ENCODE data around the gene RCL1.

Gene RCL1

DNA sequence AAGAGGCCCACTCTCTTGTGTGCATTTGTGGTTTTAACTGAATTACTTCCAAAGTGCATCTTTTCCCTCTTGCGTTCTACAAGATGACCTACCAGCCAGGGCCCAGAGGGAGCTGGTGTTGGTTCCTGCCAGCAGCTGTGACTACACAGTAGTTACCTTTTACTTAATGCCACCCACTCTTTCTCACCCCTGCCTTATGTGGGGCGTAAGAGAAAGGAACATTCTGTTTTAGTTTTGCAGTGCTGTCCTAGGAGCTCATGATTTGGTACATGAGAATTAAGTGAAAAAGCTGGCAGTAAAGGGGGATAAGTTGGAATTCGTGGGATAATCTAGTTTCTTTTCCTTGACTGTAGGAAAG, 45.4 kb downstream of the RCL1 start:
- in situ Hi-C loops (cut with MboI; ENCODE audit: low sequenced_read_pairs), result no loop called here

DNA sequence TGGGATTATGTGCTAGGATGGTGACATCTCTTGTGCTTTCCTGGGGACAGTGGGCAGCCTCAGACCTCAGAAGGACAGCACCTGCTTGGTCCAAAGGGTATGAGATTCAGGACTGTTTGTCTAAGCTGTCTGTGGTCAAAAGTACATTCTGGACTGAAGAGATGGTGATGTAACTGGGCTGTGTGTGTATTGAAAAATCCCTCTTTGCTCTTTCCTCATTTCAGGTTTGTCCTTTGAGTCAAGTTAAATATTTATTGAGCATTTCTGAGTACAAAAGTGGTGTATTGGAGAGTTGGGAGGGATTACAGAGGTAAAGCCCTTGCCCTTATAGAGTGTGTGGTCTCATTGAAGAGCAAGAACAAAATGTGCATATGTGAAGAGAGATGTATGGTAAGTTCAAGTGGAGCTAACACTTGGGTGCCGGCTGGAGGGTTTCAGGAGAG, 46.7 kb downstream of the RCL1 start:
- in situ Hi-C loops (cut with MboI; ENCODE audit: low sequenced_read_pairs), result no loop called here

- in situ Hi-C loops (cut with MboI; ENCODE audit: low sequenced_read_pairs), result no loop called here
These were observed 47.3 kb downstream of the RCL1 start for GRCh38 chr9:4840018-4840417.

- in situ Hi-C loops (cut with MboI; ENCODE audit: low sequenced_read_pairs), result no loop called here
These were observed 49.5 kb downstream of the RCL1 start for GRCh38 chr9:4842213-4842612.

DNA sequence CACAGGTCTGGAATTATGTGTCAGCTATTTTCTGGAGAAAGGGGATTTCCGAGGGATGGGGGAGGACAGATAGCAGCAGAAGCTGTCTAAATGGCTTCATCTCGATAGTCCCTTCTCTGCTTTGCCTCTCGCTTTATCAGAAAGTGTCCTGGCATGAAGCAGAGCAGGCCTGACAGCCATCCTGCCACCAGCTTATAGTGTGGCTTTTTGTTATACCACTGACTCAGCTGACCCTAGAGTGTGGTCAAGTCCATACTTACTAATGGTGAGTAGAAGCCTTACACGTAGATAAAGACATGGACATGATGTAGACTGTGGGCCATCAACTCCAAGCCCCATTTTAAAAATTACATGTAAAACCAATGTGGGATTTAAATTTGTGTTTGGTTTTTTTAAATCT, 50.0 kb downstream of the RCL1 start:
- in situ Hi-C loops (cut with MboI; ENCODE audit: low sequenced_read_pairs), result no loop called here

- in situ Hi-C loops (cut with MboI; ENCODE audit: low sequenced_read_pairs), result no loop called here
These were observed 51.5 kb downstream of the RCL1 start for GRCh38 chr9:4844056-4844838.

- in situ Hi-C loops (cut with MboI; ENCODE audit: low sequenced_read_pairs), result no loop called here
These were observed 56.6 kb downstream of the RCL1 start for GRCh38 chr9:4849369-4849768.

- in situ Hi-C loops (cut with MboI; ENCODE audit: low sequenced_read_pairs), result no loop called here
These were observed 58.0 kb downstream of the RCL1 start for GRCh38 chr9:4850603-4851310.

DNA sequence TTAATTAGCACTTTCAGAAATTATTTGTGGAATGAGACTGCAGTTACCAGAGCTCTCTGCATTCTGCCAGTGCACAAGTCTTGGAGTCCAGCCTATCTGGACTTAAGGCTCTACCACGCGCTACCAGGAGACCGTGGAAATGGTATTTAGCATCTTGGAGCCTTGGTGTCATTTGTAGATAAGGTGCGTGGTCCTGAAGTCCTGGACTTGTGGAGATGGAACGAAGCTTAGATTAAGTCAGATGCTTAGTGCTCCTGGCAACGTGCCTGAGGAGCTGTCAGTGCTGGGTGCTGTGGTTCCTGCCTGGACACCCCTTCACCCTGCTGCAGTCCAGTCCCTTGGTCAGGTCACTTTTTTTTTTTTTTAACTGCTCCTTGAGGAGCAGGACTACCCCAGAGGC, 59.7 kb downstream of the RCL1 start:
- in situ Hi-C loops (cut with MboI; ENCODE audit: low sequenced_read_pairs), result no loop called here

DNA sequence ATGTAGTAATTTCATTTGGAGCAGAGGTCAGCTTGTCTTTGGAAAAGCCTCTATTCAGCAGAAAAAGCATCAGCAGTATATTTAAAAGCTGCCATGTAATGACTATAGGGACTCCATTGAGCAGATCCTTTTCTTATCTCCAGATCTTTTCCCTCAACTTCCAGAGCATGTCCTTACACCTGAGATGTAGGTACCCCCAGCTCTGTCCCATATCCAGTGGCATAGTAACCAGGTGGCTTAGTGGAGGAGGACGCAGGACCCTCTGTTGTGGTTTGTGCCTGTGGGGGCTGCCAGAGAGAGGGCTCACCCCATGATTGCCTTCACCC, 61.5 kb downstream of the RCL1 start:
- in situ Hi-C loops (cut with MboI; ENCODE audit: low sequenced_read_pairs), result no loop called here

- in situ Hi-C loops (cut with MboI; ENCODE audit: low sequenced_read_pairs), result no loop called here
These were observed 63.1 kb downstream of the RCL1 start for GRCh38 chr9:4855841-4856240.

DNA sequence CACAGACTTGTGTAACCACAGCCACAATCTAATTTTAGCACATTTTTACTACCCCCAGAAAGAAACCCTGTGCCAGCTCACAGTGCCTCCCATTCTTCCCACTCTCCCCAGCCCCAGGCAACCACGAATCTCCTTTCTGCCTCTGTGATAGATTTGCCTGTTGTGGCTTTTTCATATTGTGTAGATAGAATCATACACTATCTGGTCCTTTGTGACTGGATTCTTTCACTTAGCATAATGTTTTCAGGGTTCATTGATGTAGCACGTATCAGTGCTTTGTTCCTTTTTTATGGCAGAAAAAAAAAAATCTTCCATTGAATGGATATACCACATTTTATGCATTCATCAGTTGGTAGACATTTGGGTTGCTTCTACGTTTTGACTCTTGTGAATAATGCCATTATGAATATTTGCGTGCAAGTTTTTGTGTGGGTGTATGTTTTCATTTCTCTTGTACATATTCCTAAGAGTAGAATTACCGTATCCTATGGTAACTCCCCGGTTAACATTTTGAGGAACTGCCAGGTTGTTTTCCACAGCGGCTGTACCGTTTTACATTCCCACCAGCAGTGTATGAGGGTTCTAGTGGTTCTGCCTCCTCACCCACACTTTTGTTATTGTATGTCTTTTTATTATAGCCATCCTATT, 64.5 kb downstream of the RCL1 start:
- in situ Hi-C loops (cut with MboI; ENCODE audit: low sequenced_read_pairs), result no loop called here

- in situ Hi-C loops (cut with MboI; ENCODE audit: low sequenced_read_pairs), result no loop called here
These were observed 66.3 kb downstream of the RCL1 start for GRCh38 chr9:4859035-4859434.

GRCh38 chr9:4860383-4860782, 67.6 kb downstream of the RCL1 start:
- in situ Hi-C loops (cut with MboI; ENCODE audit: low sequenced_read_pairs), result no loop called here

DNA sequence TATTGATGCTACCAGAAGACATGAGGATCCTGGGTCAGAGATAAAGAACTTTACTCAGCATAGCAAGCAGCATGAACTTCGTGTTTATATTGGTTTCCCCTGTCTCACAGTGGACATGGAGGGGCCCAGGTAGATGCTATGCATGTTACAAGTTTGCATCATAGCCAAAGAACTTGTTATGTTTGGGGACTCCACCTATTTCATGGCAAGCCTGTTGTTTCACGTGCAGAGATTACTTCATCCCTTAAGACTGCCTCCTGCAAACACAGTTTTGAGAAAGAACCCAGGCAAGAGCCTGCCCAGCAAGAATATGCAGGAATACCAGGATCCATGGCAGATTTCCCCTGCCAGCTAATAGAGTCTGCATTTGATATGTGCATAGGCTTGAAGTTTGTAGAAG, 68.4 kb downstream of the RCL1 start:
- in situ Hi-C loops (cut with MboI; ENCODE audit: low sequenced_read_pairs), result no loop called here

DNA sequence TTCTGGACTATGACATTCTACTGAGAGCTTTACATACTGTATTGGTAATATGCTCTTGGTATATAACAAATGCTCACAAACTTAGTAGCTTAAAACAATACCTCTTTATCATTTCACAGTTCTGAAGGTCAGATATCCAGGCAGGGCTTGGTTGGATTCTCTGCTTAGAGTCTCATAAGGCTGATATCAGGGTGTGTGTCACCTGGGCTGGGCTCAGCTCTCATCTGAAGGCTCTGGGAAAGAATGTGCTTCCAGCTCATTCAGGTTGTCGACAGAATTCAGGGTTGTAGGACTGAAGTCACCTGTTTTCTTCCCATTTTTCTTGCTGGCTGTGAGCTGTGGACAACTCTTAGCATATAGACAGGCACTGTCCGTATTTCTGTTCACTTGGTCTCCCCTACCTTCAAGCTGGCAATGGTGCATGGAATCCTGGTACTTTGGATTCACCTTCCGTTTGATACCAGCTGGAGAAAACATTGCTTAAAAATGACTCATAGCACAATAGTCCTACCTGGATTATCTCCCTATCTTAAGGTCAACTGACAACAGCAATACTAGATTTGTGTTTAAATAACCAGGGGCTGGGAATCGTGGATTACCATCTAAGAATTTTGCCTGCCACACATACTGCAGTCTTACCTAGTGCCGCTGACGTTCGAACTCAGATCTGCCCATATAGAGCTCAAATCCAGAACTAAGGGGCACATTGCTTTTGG, 69.2 kb downstream of the RCL1 start:
- in situ Hi-C loops (cut with MboI; ENCODE audit: low sequenced_read_pairs), result no loop called here

- in situ Hi-C loops (cut with MboI; ENCODE audit: low sequenced_read_pairs), result no loop called here
These were observed 69.9 kb downstream of the RCL1 start for GRCh38 chr9:4862506-4863250.

DNA sequence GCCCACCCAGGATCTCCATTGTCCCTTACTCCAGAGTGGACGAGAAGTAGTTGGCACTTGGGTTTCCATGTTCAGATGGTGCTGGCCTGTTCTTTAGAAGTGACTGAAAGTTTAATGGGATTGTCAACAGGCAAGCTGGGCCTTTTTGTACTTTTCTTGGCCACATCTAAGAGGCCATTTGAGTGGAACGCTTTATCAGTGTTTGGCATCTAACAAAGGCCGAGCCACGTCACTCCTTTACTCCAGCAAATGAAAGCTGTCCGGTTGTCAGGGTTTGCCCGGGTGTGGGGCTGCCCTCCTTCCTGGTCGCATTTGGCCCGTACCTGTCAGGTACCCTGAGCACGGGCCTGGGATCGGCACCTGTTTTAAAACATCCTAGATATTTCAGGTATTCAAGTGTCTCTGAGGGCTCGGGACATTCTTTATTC, 71.5 kb downstream of the RCL1 start:
- in situ Hi-C loops (cut with MboI; ENCODE audit: low sequenced_read_pairs), result no loop called here

- in situ Hi-C loops (cut with MboI; ENCODE audit: low sequenced_read_pairs), result no loop called here
These were observed 72.0 kb downstream of the RCL1 start for GRCh38 chr9:4864698-4865097.

DNA sequence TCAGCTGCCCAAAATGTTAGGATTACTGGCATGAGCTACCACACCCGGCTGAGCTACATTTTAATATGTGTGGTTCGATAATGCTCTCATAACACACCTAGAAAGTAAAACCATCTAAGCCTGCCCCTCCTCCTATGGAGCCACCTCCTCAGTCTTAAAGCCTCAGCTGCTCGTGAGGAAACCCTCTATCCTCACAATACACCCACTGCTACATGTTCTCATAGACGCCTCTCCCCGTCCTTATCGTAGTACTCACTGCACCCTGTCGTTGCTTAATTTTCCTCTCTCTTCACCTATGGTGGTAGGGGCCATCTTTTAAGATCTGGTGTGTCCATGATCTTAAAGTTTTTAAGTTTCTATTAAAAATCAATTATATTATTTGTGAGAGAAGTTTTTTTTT, 72.9 kb downstream of the RCL1 start:
- in situ Hi-C loops (cut with MboI; ENCODE audit: low sequenced_read_pairs), result no loop called here

All from HL-60/S4 treated with phorbol 12-myristate 13-acetate at 8.2 ng/mL for 4 days and 3 days (cell line).